Measurements from ENCODE around the gene CLCN7. TPM values are rescaled to one million over a fixed set of nuclear protein-coding genes. Genes with fewer than 3 reads are reported as not detected.

Gene CLCN7
- total RNA-seq, 1 experiment from 2014 or later: 70.0 TPM

GRCh38 chr16:1457489-1458245 is 17.2 kb downstream of the CLCN7 start:
- Mint-ChIP-seq H3K4me3 (no peak overlapping the region), H3K4me1 (no peaks in the 10 kb centered on the region), H3K36me3 (ENCODE audit: insufficient read depth in 1 of 3, low read depth in 3 of 3) (peaks cover 2 to 30% (median 23%) of the 10 kb centered on the region in 3 experiments; a peak in 5 of 7 replicates), H3K27me3 (ENCODE audit: low read depth) (no peaks in the 10 kb centered on the region), H3K9me3 (no peaks in the 10 kb centered on the region), H3K27ac (no peak overlapping the region)
- no peaks in the 10 kb centered on the region for H3K9me3 ChIP-seq (ENCODE audit: control insufficient read depth, low read depth, low read length)
- no peaks in the 10 kb centered on the region for H4K20me1 ChIP-seq (ENCODE audit: control insufficient read depth, insufficient read depth, insufficient read length)
- H2BK120ac ChIP-seq (ENCODE audit: low read depth, low read length, poor library complexity, severe bottlenecking): no peak overlapping the region
- no peak overlapping the region for H3K4ac ChIP-seq (ENCODE audit: low read depth, low read length)
- no peak for TF ChIP-seq CTCF (conservative IDR thresholded peaks at IDR 0.05)
- no peak overlapping the region for H4K8ac ChIP-seq (replicated peaks; ENCODE audit: insufficient read length, low read depth, low read length)
- H3K79me1 ChIP-seq (ENCODE audit: insufficient read depth, low read depth, low read length, poor library complexity, severe bottlenecking): no peaks in the 10 kb centered on the region
- H3K56ac ChIP-seq (ENCODE audit: insufficient read length, low read depth, low read length): no peak overlapping the region
- no peak overlapping the region for H4K5ac ChIP-seq (ENCODE audit: insufficient read length, low read depth, low read length)
- H4K91ac ChIP-seq (ENCODE audit: insufficient read length, low read depth, low read length): no peak overlapping the region
- no peaks in the 10 kb centered on the region for H3K79me2 ChIP-seq (ENCODE audit: insufficient read depth, low read length)
- H3K18ac ChIP-seq (ENCODE audit: insufficient read length, low read depth, low read length): no peak overlapping the region
- no peaks in the 10 kb centered on the region for H3K23me2 ChIP-seq (ENCODE audit: insufficient read length, low read depth, low read length, poor library complexity, severe bottlenecking)
- H3K4me2 ChIP-seq (ENCODE audit: insufficient read depth, insufficient read length, low read length): no peak overlapping the region
- no peak overlapping the region for H3K14ac ChIP-seq (ENCODE audit: insufficient read depth, low read length)
- no peaks in the 10 kb centered on the region for H3K27me3 ChIP-seq (ENCODE audit: insufficient read depth, low read length)
- no peak overlapping the region for H2AK5ac ChIP-seq (ENCODE audit: insufficient read length, low read length)
- no peak overlapping the region for H2BK5ac ChIP-seq (ENCODE audit: insufficient read length, low read length)
- no peak overlapping the region for H3K23ac ChIP-seq (ENCODE audit: insufficient read length, low read depth, low read length)
- H2BK15ac ChIP-seq (ENCODE audit: low read depth, low read length): no peak overlapping the region
- H3K4me1 ChIP-seq (ENCODE audit: insufficient read depth, low read length): no peaks in the 10 kb centered on the region
- H3T11ph ChIP-seq (ENCODE audit: low read length): no peak overlapping the region
- DNase-seq: no peak
- no CpG with 5 or more reads among the region's 42 CpGs for WGBS (ENCODE audit: extremely low coverage, insufficient read length, low lambda C conversion rate)
- H2BK12ac ChIP-seq (ENCODE audit: insufficient read length, low read depth, low read length): no peak overlapping the region
- no peak overlapping the region for H2BK20ac ChIP-seq (ENCODE audit: low read depth, low read length, poor library complexity, severe bottlenecking)
- H3K9ac ChIP-seq (ENCODE audit: extremely low read depth, insufficient read length, low read length): no peak overlapping the region
- H3K27ac ChIP-seq (ENCODE audit: insufficient read length, low read depth, low read length): no peak overlapping the region
- no peak overlapping the region for H2AFZ ChIP-seq (ENCODE audit: low read length)
